Measurements from ENCODE around the gene XPNPEP2.

XPNPEP2 gene

GRCh38 chrX:129773649-129774458, 35.1 kb downstream of the XPNPEP2 start:
- peak in 3 of 10 donors; percentile 7 to 54 (median 34) for DNase-seq
- intact Hi-C loops (cut with DNase I), result no loop called here

GRCh38 chrX:129777218-129778030, 38.6 kb downstream of the XPNPEP2 start:
- peak in 3 of 10 donors; percentile 65 to 85 (median 76) for DNase-seq
- intact Hi-C loops (cut with DNase I), result no loop called here

- intact Hi-C loops (cut with DNase I), result no loop called here
- DNase-seq, result peak in 2 of 10 donors; percentile 11 to 49
Measured at GRCh38 chrX:129779086-129779672, 40.4 kb downstream of the XPNPEP2 start.

- intact Hi-C loops (cut with DNase I), result no loop called here
- DNase-seq, result peak in 2 of 10 donors; percentile 81 to 84
Measured at GRCh38 chrX:129779747-129780146, 41.0 kb downstream of the XPNPEP2 start, which contains the start of gene SASH3. SASH3 (plus strand) TSS chrX:129779949; CDS start chrX:129780098, 149 bp downstream.

- peak in 2 of 10 donors; percentile 74 to 82 for DNase-seq
- intact Hi-C loops (cut with DNase I), result no loop called here
Measured at GRCh38 chrX:129780441-129781105, 41.8 kb downstream of the XPNPEP2 start.

GRCh38 chrX:129781134-129781672, 42.4 kb downstream of the XPNPEP2 start:
- DNase-seq, result peak in 2 of 10 donors; percentile 69 to 73
- intact Hi-C loops (cut with DNase I), result no loop called here

GRCh38 chrX:129781680-129782495, 43.1 kb downstream of the XPNPEP2 start:
- intact Hi-C loops (cut with DNase I), result no loop called here
- peak in 2 of 10 donors; percentile 49 to 54 for DNase-seq

GRCh38 chrX:129782706-129783105, 43.9 kb downstream of the XPNPEP2 start:
- intact Hi-C loops (cut with DNase I), result no loop called here
- DNase-seq, result peak in 2 of 10 donors; percentile 13 to 31

GRCh38 chrX:129783291-129783713, 44.5 kb downstream of the XPNPEP2 start:
- peak in 2 of 10 donors; percentile 45 to 66 for DNase-seq
- intact Hi-C loops (cut with DNase I), result no loop called here

- peak in 1 of 10 donors; percentile 4 for DNase-seq
- intact Hi-C loops (cut with DNase I), result no loop called here
Measured at GRCh38 chrX:129784371-129784770, 45.6 kb downstream of the XPNPEP2 start.

GRCh38 chrX:129785160-129785947, 46.6 kb downstream of the XPNPEP2 start:
- DNase-seq, result peak in 1 of 10 donors; percentile 50
- intact Hi-C loops (cut with DNase I), result no loop called here

GRCh38 chrX:129786210-129786651, 47.5 kb downstream of the XPNPEP2 start:
- intact Hi-C loops (cut with DNase I), result no loop called here
- DNase-seq, result peak in 1 of 10 donors; percentile 24

- no peak for DNase-seq
- intact Hi-C loops (cut with DNase I), result no loop called here
Measured at GRCh38 chrX:129787336-129788055, 48.7 kb downstream of the XPNPEP2 start.

- intact Hi-C loops (cut with DNase I), result no loop called here
- DNase-seq, result peak in 1 of 10 donors; percentile 43
Measured at GRCh38 chrX:129788527-129788926, 49.7 kb downstream of the XPNPEP2 start.

- DNase-seq, result no peak
- intact Hi-C loops (cut with DNase I), result no loop called here
Measured at GRCh38 chrX:129790146-129790545, 51.4 kb downstream of the XPNPEP2 start.

- intact Hi-C loops (cut with DNase I), result no loop called here
- no peak for DNase-seq
Measured at GRCh38 chrX:129790808-129791207, 52.0 kb downstream of the XPNPEP2 start.

GRCh38 chrX:129791336-129791735, 52.6 kb downstream of the XPNPEP2 start:
- DNase-seq, result no peak
- intact Hi-C loops (cut with DNase I), result no loop called here

Measured in posterior cingulate gyrus (tissue), 11 donors.